Naive thymus-derived CD4-positive, alpha-beta T cell (primary cell): ENCODE measurements around the gene C14orf132. TPM values are rescaled to one million over a fixed set of nuclear protein-coding genes. Genes with fewer than 3 reads are reported as not detected.

Experiments used
- ATAC-seq: fragments of 150-1000 bp; cut with Tn5 transposase; 2 replicates; pipeline ENCODE4 v1.10.0; 2021; ENCODE audit warnings: mild to moderate bottlenecking, moderate library complexity
- CTCF ChIA-PET: fragments of 350-600 bp; sonication (Branson Sonifier 250); formaldehyde crosslinking; loops from one replicate; lab custom pipeline; 2021; ENCODE audit warnings: antibody characterized with exemption; lab: Charles Lee
- POLR2A ChIA-PET: fragments of 350-600 bp; sonication (Branson Sonifier 250); formaldehyde crosslinking; loops from one replicate; lab custom pipeline; 2021; ENCODE audit warnings: antibody characterized with exemption, inconsistent platforms; lab: Charles Lee
- DNase-seq, 9 donors: peaks; one replicate each; pipeline versions ENCODE4 v3.0.0 to v3.0.0-alpha.2; 2020 to 2022; ENCODE audit warnings: mixed read lengths in 1 of 9
- H3K27ac ChIP-seq: one replicate; pipeline ENCODE4 v1.7.0; 2013; ENCODE audit warnings: mild to moderate bottlenecking, low read depth, low read length, moderate library complexity
- H3K27me3 ChIP-seq, 2 donors: one replicate each; pipeline ENCODE4 v1.7.0; 2013; ENCODE audit warnings: low read length in 2 of 2, mild to moderate bottlenecking in 2 of 2, moderate library complexity in 2 of 2; ENCODE audit not compliant: control insufficient read depth in 2 of 2, insufficient read depth in 2 of 2
- H3K36me3 ChIP-seq, 3 experiments: 1 replicate in 2 of 3; 2 replicates in 1 of 3; pipeline ENCODE4 v1.7.0; 2013; ENCODE audit warnings: low read length in 3 of 3, mild to moderate bottlenecking in 3 of 3, moderate library complexity in 1 of 3; ENCODE audit not compliant: insufficient read depth in 3 of 3, control insufficient read depth in 2 of 3
- H3K4me1 ChIP-seq, 2 donors: one replicate each; pipeline ENCODE4 v1.7.0; 2013; ENCODE audit warnings: low read length in 2 of 2, mild to moderate bottlenecking in 2 of 2, moderate library complexity in 1 of 2; ENCODE audit not compliant: control insufficient read depth in 2 of 2, insufficient read depth in 2 of 2
- H3K4me3 ChIP-seq: 2 replicates; pipeline ENCODE4 v1.7.0; 2013; ENCODE audit warnings: mild to moderate bottlenecking, low read length
- H3K9me3 ChIP-seq, 3 experiments: 1 replicate in 2 of 3; 2 replicates in 1 of 3; pipeline ENCODE4 v1.7.0; 2013; ENCODE audit warnings: low read length in 3 of 3; ENCODE audit not compliant: control insufficient read depth in 2 of 3
- H3K27ac Mint-ChIP-seq, 9 donors: one replicate each; pipeline ENCODE4 v1.8.0; 2020 to 2022; ENCODE audit warnings: mixed read lengths in 9 of 9, mild to moderate bottlenecking in 8 of 9, moderate library complexity in 5 of 9, inconsistent platforms in 2 of 9
- H3K27me3 Mint-ChIP-seq, 5 donors: one replicate each; pipeline ENCODE4 v1.8.0; 2021 to 2022; ENCODE audit warnings: mixed read lengths in 5 of 5, mild to moderate bottlenecking in 1 of 5
- H3K36me3 Mint-ChIP-seq, 5 donors: one replicate each; pipeline ENCODE4 v1.8.0; 2020 to 2022; ENCODE audit warnings: mixed read lengths in 5 of 5, mild to moderate bottlenecking in 3 of 5, inconsistent platforms in 1 of 5
- H3K4me1 Mint-ChIP-seq, 7 donors: one replicate each; pipeline ENCODE4 v1.8.0; 2020 to 2022; ENCODE audit warnings: mixed read lengths in 7 of 7, mild to moderate bottlenecking in 3 of 7, inconsistent platforms in 1 of 7
- H3K4me3 Mint-ChIP-seq, 10 donors: one replicate each; pipeline ENCODE4 v1.8.0; 2020 to 2022; ENCODE audit warnings: mild to moderate bottlenecking in 10 of 10, mixed read lengths in 10 of 10, moderate library complexity in 6 of 10, inconsistent platforms in 2 of 10
- H3K9me3 Mint-ChIP-seq, 11 donors: one replicate each; pipeline ENCODE4 v1.8.0; 2020 to 2022; ENCODE audit warnings: mixed read lengths in 11 of 11, mild to moderate bottlenecking in 4 of 11, inconsistent platforms in 1 of 11, moderate library complexity in 1 of 11
- intact Hi-C, 2 donors: fragments of 100-400 bp; cut with micrococcal nuclease; formaldehyde crosslinking; loops; one replicate each; pipeline ENCODE4 v1.15.1; 2023
- polyA plus RNA-seq, 2 donors: library from polyadenylated mRNA; unstranded; fragments of 300-500 nt; fragmentation: Illumina TruSeq; gene quantifications; one replicate each; pipeline ENCODE4 v1.2.3, GENCODE V29; 2021
- total RNA-seq, 6 experiments: library from RNA in 5 of 6; stranded (reverse) in 5 of 6; gene quantifications; 1 replicate in 5 of 6; 2 replicates in 1 of 6; pipeline ENCODE4 v1.2.3 and lab custom pipeline; 2021 to 2026

Gene C14orf132
- total and polyA plus RNA-seq, 7 experiments from 2014 or later, result 0.41 to 22.9 (median 7.2) TPM

- no peak overlapping the region for H3K4me3 Mint-ChIP-seq
- Histone ChIP-seq H3K36me3 (no peaks in the 10 kb centered on the region), H3K27ac (no peak overlapping the region), H3K27me3 (no peaks in the 10 kb centered on the region), H3K9me3 (no peaks in the 10 kb centered on the region), H3K4me3 (no peak overlapping the region), H3K4me1 (no peaks in the 10 kb centered on the region)
- no peak overlapping the region for H3K27ac Mint-ChIP-seq
- H3K27me3 Mint-ChIP-seq, result peaks cover 0 to 12% (median 0%) of the 10 kb centered on the region in 5 donors
- H3K36me3 Mint-ChIP-seq, result no peaks in the 10 kb centered on the region
- DNase-seq (peak in 2 of 9 donors; percentile 3 to 16), ATAC-seq (no peak)
- CTCF ChIA-PET, result interaction anchor here (0.6 to 2.2 kb wide), 10 partner anchors 22 to 328 kb away, joined by 3 to 18 read pairs (median 4); no protein-coding TSS in a partner anchor
- peaks cover 0 to 9% (median 5%) of the 10 kb centered on the region in 7 donors for H3K4me1 Mint-ChIP-seq
- intact Hi-C loops, result loop anchor here in 1 of 2 donors (1.0 kb wide), 1 partner anchor 86 kb away; no protein-coding TSS in a partner anchor
- POLR2A ChIA-PET, result interaction anchor here (0.9 kb wide), 1 partner anchor 87 kb away, joined by 3 read pairs; no protein-coding TSS in a partner anchor
- H3K9me3 Mint-ChIP-seq, result no peaks in the 10 kb centered on the region
Measured at GRCh38 chr14:96098309-96098998, 59.3 kb downstream of the C14orf132 start.

- Histone ChIP-seq H3K27ac (no peak overlapping the region), H3K4me1 (no peaks in the 10 kb centered on the region), H3K27me3 (no peaks in the 10 kb centered on the region), H3K4me3 (no peak overlapping the region), H3K36me3 (no peaks in the 10 kb centered on the region), H3K9me3 (no peaks in the 10 kb centered on the region)
- ChIA-PET POLR2A (interaction anchor here (0.9 kb wide), 1 partner anchor 87 kb away, joined by 3 read pairs; no protein-coding TSS in a partner anchor), CTCF (interaction anchor here (0.6 to 2.2 kb wide), 10 partner anchors 21 to 327 kb away, joined by 3 to 18 read pairs (median 4); no protein-coding TSS in a partner anchor)
- ATAC-seq, result no peak
- intact Hi-C loops, result loop anchor here in 1 of 2 donors (1.0 kb wide), 1 partner anchor 87 kb away; no protein-coding TSS in a partner anchor
- peaks cover 0 to 9% (median 5%) of the 10 kb centered on the region in 7 donors for H3K4me1 Mint-ChIP-seq
- no peak overlapping the region for H3K27ac Mint-ChIP-seq
- H3K27me3 Mint-ChIP-seq, result peaks cover 0 to 12% (median 0%) of the 10 kb centered on the region in 5 donors
- no peaks in the 10 kb centered on the region for H3K36me3 Mint-ChIP-seq
- no peaks in the 10 kb centered on the region for H3K9me3 Mint-ChIP-seq
- H3K4me3 Mint-ChIP-seq, result no peak overlapping the region
- DNase-seq, result no peak
Measured at GRCh38 chr14:96098999-96099335, 59.8 kb downstream of the C14orf132 start.

DNA sequence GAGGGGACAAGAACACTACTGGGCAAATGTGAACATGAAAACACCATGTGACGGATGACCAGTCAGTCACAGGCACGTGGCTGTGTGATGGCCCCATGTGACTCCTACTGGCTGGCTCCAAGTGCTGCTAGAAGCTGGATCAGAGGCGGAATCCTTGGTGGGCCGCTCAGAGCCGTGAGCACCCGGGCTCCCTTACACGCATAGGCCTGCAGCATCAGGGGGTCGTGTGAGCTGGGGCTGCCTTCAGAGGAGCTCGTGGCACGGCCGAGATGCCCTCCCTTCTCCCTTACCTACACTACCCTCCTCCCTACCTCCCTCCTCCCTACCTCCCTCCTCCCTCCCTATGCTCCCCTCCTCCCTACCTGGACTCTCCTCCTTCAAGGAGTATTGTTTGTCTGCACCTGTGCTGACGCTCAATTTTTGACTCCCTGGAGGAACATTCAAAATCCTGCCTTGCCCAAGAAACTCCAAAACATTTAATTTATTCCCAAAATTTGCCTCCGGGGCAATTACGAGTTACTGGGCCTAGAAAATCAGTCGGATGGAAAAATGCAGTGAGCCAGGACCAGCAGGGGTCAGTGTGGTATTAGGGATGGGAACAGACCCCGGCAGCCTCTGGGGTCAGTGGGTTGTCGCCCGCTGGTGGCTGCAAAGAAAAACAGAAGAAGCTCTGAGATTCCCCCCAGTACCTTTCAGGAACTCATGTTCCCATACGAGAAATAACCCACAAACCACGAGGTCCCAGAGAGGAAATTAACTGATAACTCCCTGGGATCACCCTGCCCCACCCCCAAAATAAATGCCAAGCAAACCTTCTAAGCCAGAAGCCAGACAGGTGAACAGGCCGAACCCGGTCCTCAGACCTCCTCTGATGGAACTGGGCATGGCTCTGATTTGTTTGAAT, 61.3 kb downstream of the C14orf132 start:
- ATAC-seq (peak; percentile 86), DNase-seq (peak; percentile 39 to 80 (median 73))
- H3K27me3 Mint-ChIP-seq, result peaks cover 0 to 12% (median 0%) of the 10 kb centered on the region in 5 donors
- H3K4me3 Mint-ChIP-seq, result no peak overlapping the region
- intact Hi-C loops, result loop anchor here (1.0 to 2.0 kb wide), 6 partner anchors 17 to 324 kb away; no protein-coding TSS in a partner anchor
- Histone ChIP-seq H3K27me3 (no peaks in the 10 kb centered on the region), H3K4me3 (no peak overlapping the region), H3K4me1 (no peaks in the 10 kb centered on the region), H3K9me3 (no peaks in the 10 kb centered on the region), H3K36me3 (no peaks in the 10 kb centered on the region), H3K27ac (no peak overlapping the region)
- H3K36me3 Mint-ChIP-seq, result no peaks in the 10 kb centered on the region
- POLR2A ChIA-PET, result interaction anchor here (0.6 kb wide), 1 partner anchor 172 kb away, joined by 3 read pairs; no protein-coding TSS in a partner anchor
- H3K4me1 Mint-ChIP-seq, result peaks cover 0 to 10% (median 5%) of the 10 kb centered on the region in 7 donors
- H3K27ac Mint-ChIP-seq, result peak overlapping the region in 5 of 9 donors; percentile 11 to 88 (median 18)
- CTCF ChIA-PET, result interaction anchor here (0.7 to 5.4 kb wide), 16 partner anchors 14 to 333 kb away, joined by 3 to 87 read pairs (median 4); no protein-coding TSS in a partner anchor
- no peaks in the 10 kb centered on the region for H3K9me3 Mint-ChIP-seq

GRCh38 chr14:96102081-96102856, 63.1 kb downstream of the C14orf132 start:
- ATAC-seq (no peak), DNase-seq (no peak)
- H3K4me3 Mint-ChIP-seq, result no peak overlapping the region
- H3K9me3 Mint-ChIP-seq, result no peaks in the 10 kb centered on the region
- no peaks in the 10 kb centered on the region for H3K27me3 ChIP-seq
- peak overlapping the region in 3 of 9 donors; percentile 13 to 53 (median 32) for H3K27ac Mint-ChIP-seq
- intact Hi-C loops, result no loop called here
- no peaks in the 10 kb centered on the region for H3K36me3 Mint-ChIP-seq
- H3K27me3 Mint-ChIP-seq, result peaks cover 0 to 12% (median 0%) of the 10 kb centered on the region in 5 donors
- CTCF ChIA-PET, result interaction anchor here (0.9 to 5.4 kb wide), 6 partner anchors 12 to 172 kb away, joined by 3 to 87 read pairs (median 6); no protein-coding TSS in a partner anchor
- H3K4me1 ChIP-seq, result no peaks in the 10 kb centered on the region
- no peaks in the 10 kb centered on the region for H3K36me3 ChIP-seq
- H3K4me3 ChIP-seq, result no peak overlapping the region
- H3K4me1 Mint-ChIP-seq, result peaks cover 0 to 10% (median 5%) of the 10 kb centered on the region in 7 donors
- POLR2A ChIA-PET, result no interaction called here
- H3K9me3 ChIP-seq, result no peaks in the 10 kb centered on the region
- no peak overlapping the region for H3K27ac ChIP-seq

DNA sequence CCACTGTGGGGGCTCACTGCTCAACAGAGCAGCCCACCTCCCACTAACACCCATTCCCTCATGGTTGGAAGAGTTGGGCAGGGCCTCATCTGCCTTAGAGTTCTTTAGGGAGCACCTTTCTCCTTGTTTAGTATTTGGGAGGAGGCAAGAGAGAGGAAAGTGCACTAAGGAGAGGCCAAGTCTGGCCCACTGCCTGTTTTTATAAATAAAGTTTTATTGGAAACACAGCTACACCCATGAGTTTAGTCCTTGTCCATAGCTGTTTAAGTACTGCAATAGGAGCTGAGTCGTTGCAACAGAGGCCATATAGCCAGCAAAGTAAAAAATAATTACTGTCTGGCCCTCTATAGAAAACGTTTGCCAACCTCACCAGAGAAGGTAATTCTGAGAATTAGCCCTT, 63.9 kb downstream of the C14orf132 start:
- ChIA-PET POLR2A (no interaction called here), CTCF (interaction anchor here (1.1 to 5.4 kb wide), 4 partner anchors 17 to 171 kb away, joined by 3 to 87 read pairs (median 17); no protein-coding TSS in a partner anchor)
- H3K36me3 ChIP-seq, result no peaks in the 10 kb centered on the region
- H3K4me3 ChIP-seq, result no peak overlapping the region
- H3K27me3 ChIP-seq, result no peaks in the 10 kb centered on the region
- H3K4me1 ChIP-seq, result no peaks in the 10 kb centered on the region
- H3K9me3 Mint-ChIP-seq, result no peaks in the 10 kb centered on the region
- H3K27ac Mint-ChIP-seq, result peak overlapping the region in 3 of 9 donors; percentile 28 to 49 (median 41)
- intact Hi-C loops, result no loop called here
- no peak overlapping the region for H3K4me3 Mint-ChIP-seq
- no peak for DNase-seq
- H3K27me3 Mint-ChIP-seq, result peaks cover 0 to 11% (median 0%) of the 10 kb centered on the region in 5 donors
- peaks cover 0 to 12% (median 5%) of the 10 kb centered on the region in 7 donors for H3K4me1 Mint-ChIP-seq
- no peak overlapping the region for H3K27ac ChIP-seq
- no peaks in the 10 kb centered on the region for H3K9me3 ChIP-seq
- no peak for ATAC-seq
- no peaks in the 10 kb centered on the region for H3K36me3 Mint-ChIP-seq
